ENCODE data around the gene TUT4.

Gene TUT4

GRCh38 chr1:52523376-52523775, 29.5 kb downstream of the TUT4 start:
- no peak for TF ChIP-seq CTCF (IDR thresholded peaks at IDR 0.05; ENCODE audit: low read length, missing control alignments)
- peak; percentile 7 for DNase-seq (ENCODE audit: low read depth)

GRCh38 chr1:52520148-52520547, 32.7 kb downstream of the TUT4 start:
- H3K4me3 ChIP-seq (replicated peaks; ENCODE audit: low read depth, low read length), result no peak overlapping the region
- no peak for TF ChIP-seq CTCF (IDR thresholded peaks at IDR 0.05; ENCODE audit: low read length, missing control alignments)
- DNase-seq (ENCODE audit: low read depth), result peak; percentile 13

More at GRCh38 chr1:52523376-52523775, 29.5 kb downstream of the TUT4 start:
- no peak overlapping the region for H3K4me3 ChIP-seq (replicated peaks; ENCODE audit: low read depth, low read length)

GRCh38 chr1:52518962-52519361, 33.9 kb downstream of the TUT4 start:
- TF ChIP-seq CTCF (IDR thresholded peaks at IDR 0.05; ENCODE audit: low read length, missing control alignments), result no peak
- H3K4me3 ChIP-seq (replicated peaks; ENCODE audit: low read depth, low read length), result no peak overlapping the region
- no peak for DNase-seq (ENCODE audit: low read depth)

- H3K4me3 ChIP-seq (replicated peaks; ENCODE audit: low read depth, low read length), result no peak overlapping the region
- no peak for DNase-seq (ENCODE audit: low read depth)
- TF ChIP-seq CTCF (IDR thresholded peaks at IDR 0.05; ENCODE audit: low read length, missing control alignments), result no peak
Observed at GRCh38 chr1:52511851-52512615, 40.9 kb downstream of the TUT4 start.

GRCh38 chr1:52511439-52511838, 41.5 kb downstream of the TUT4 start:
- DNase-seq (ENCODE audit: low read depth), result no peak
- H3K4me3 ChIP-seq (replicated peaks; ENCODE audit: low read depth, low read length), result no peak overlapping the region
- TF ChIP-seq CTCF (IDR thresholded peaks at IDR 0.05; ENCODE audit: low read length, missing control alignments), result no peak

- DNase-seq (ENCODE audit: low read depth), result no peak
- TF ChIP-seq CTCF (IDR thresholded peaks at IDR 0.05; ENCODE audit: low read length, missing control alignments), result no peak
Observed at GRCh38 chr1:52506920-52507546, 45.9 kb downstream of the TUT4 start.

More at GRCh38 chr1:52506920-52507546, 45.9 kb downstream of the TUT4 start:
- no peak overlapping the region for H3K4me3 ChIP-seq (replicated peaks; ENCODE audit: low read depth, low read length)

All from fibroblast of pulmonary artery (primary cell).